ENCODE data around the gene CXXC1. TPM values are rescaled to one million over a fixed set of nuclear protein-coding genes. Genes with fewer than 3 reads are reported as not detected.

The CXXC1 gene
- total and polyA plus RNA-seq, 3 donors from 2014 or later, result 73.4 to 137 (median 109) TPM

GRCh38 chr18:50285071-50285470 lies 2.4 kb downstream of the CXXC1 start:
- intact Hi-C loops (cut with DNase I; ENCODE audit: low total_unique reads), result no loop called here
- no peaks in the 10 kb centered on the region for H3K36me3 ChIP-seq (ENCODE audit: low read depth, missing control alignments)
- DNase-seq, result no peak

GRCh38 chr18:50284255-50284885 lies 3.1 kb downstream of the CXXC1 start:
- H3K4me1 ChIP-seq, result peaks cover 19% of the 10 kb centered on the region
- no peak for DNase-seq
- no peak overlapping the region for H3K4me3 ChIP-seq
- intact Hi-C loops (cut with DNase I; ENCODE audit: low total_unique reads), result no loop called here
- TF ChIP-seq POLR2A (IDR thresholded peaks at IDR 0.05), result no peak
- TF ChIP-seq CTCF (IDR thresholded peaks at IDR 0.05), result no peak
- 94 to 97% methylated on average over 15 of the region's 15 CpGs for WGBS, 2 donors
- no peaks in the 10 kb centered on the region for H3K9me3 ChIP-seq
- H3K27ac ChIP-seq, result no peak overlapping the region
- no peaks in the 10 kb centered on the region for H3K36me3 ChIP-seq (ENCODE audit: low read depth, missing control alignments)
- H3K27me3 ChIP-seq, result no peaks in the 10 kb centered on the region

More at GRCh38 chr18:50285071-50285470, 2.4 kb downstream of the CXXC1 start:
- Histone ChIP-seq H3K4me3 (no peak overlapping the region), H3K27ac (no peak overlapping the region), H3K27me3 (no peaks in the 10 kb centered on the region), H3K9me3 (no peaks in the 10 kb centered on the region), H3K4me1 (peaks cover 12% of the 10 kb centered on the region)
- TF ChIP-seq POLR2A (IDR thresholded peaks at IDR 0.05), result no peak
- no peak for TF ChIP-seq CTCF (IDR thresholded peaks at IDR 0.05)
- 92 to 96% methylated on average over 12 to 13 of the region's 13 CpGs for WGBS, 2 donors

- no peak overlapping the region for H3K4me3 ChIP-seq
- H3K27me3 ChIP-seq, result no peaks in the 10 kb centered on the region
- DNase-seq, result no peak
- no peaks in the 10 kb centered on the region for H3K36me3 ChIP-seq (ENCODE audit: low read depth, missing control alignments)
- peaks cover 20% of the 10 kb centered on the region for H3K4me1 ChIP-seq
- no peaks in the 10 kb centered on the region for H3K9me3 ChIP-seq
- TF ChIP-seq CTCF (IDR thresholded peaks at IDR 0.05) (no peak), POLR2A (IDR thresholded peaks at IDR 0.05) (no peak)
- no peak overlapping the region for H3K27ac ChIP-seq
- WGBS, 2 donors, result 93% methylated on average over 21 to 29 of the region's 29 CpGs
- intact Hi-C loops (cut with DNase I; ENCODE audit: low total_unique reads), result no loop called here
These were observed 3.9 kb downstream of the CXXC1 start for GRCh38 chr18:50283469-50284209.

GRCh38 chr18:50282521-50283335 lies 4.8 kb downstream of the CXXC1 start:
- Histone ChIP-seq H3K27ac (no peak overlapping the region), H3K4me1 (peaks cover 20% of the 10 kb centered on the region), H3K27me3 (no peaks in the 10 kb centered on the region), H3K4me3 (peak overlapping the region in 1 of 2 donors; percentile 90), H3K36me3 (ENCODE audit: low read depth, missing control alignments) (no peaks in the 10 kb centered on the region), H3K9me3 (no peaks in the 10 kb centered on the region)
- intact Hi-C loops (cut with DNase I; ENCODE audit: low total_unique reads), result no loop called here
- no peak for TF ChIP-seq POLR2A (IDR thresholded peaks at IDR 0.05)
- TF ChIP-seq CTCF (IDR thresholded peaks at IDR 0.05), result no peak
- DNase-seq, result no peak
- whole genome bisulfite sequencing, 2 donors, result 74 to 77% methylated on average over 38 to 42 of the region's 42 CpGs
